OCI-LY1 (cell line): ENCODE data around the gene CA9.
A peak's percentile ranks its signal among the peaks of the same experiment; 100 is the strongest.

ENCODE experiments used
- H2AFZ ChIP-seq: fragments of 200-600 bp; sonication (generic), shearing (Covaris generic); 2 replicates; pipeline ENCODE4 v1.6.0; 2014; ENCODE audit warnings: antibody characterized with exemption, mild to moderate bottlenecking, low read length
- H3F3A ChIP-seq: fragments of 200-600 bp; sonication (generic), shearing (Covaris generic); 2 replicates; pipeline ENCODE4 v1.6.0; 2014; ENCODE audit warnings: mild to moderate bottlenecking, antibody characterized with exemption, low read length, moderate library complexity; ENCODE audit not compliant: insufficient read depth
- H3K27ac ChIP-seq: fragments of 200-600 bp; sonication (generic); 2 replicates; pipeline ENCODE4 v1.5.1; 2014; ENCODE audit warnings: low read length, mixed run types, mild to moderate bottlenecking, low read depth; ENCODE audit not compliant: poor library complexity, severe bottlenecking
- H3K27me3 ChIP-seq: fragments of 200-600 bp; sonication (generic); 2 replicates; pipeline ENCODE4 v1.6.0; 2014; ENCODE audit warnings: antibody characterized with exemption, mild to moderate bottlenecking, low read length, moderate library complexity; ENCODE audit not compliant: insufficient read depth
- H3K36me3 ChIP-seq: fragments of 200-600 bp; sonication (generic); 2 replicates; pipeline ENCODE4 v1.6.1; 2014; ENCODE audit warnings: mild to moderate bottlenecking, antibody characterized with exemption, low read length, moderate library complexity, mixed read lengths; ENCODE audit not compliant: insufficient read depth
- H3K4me1 ChIP-seq: fragments of 200-600 bp; sonication (generic); 2 replicates; pipeline ENCODE4 v1.5.1; 2014; ENCODE audit warnings: mild to moderate bottlenecking, low read length, moderate library complexity; ENCODE audit not compliant: insufficient read depth, severe bottlenecking
- H3K4me2 ChIP-seq: fragments of 200-600 bp; sonication (generic), shearing (Covaris generic); 2 replicates; pipeline ENCODE4 v1.6.1; 2014; ENCODE audit warnings: low read length
- H3K4me3 ChIP-seq: fragments of 200-600 bp; sonication (generic); 2 replicates; pipeline ENCODE4 v1.5.1; 2014; ENCODE audit warnings: low read length, low read depth, mild to moderate bottlenecking, mixed read lengths; ENCODE audit not compliant: poor library complexity, severe bottlenecking
- H3K79me2 ChIP-seq: fragments of 200-600 bp; shearing (Covaris generic); 2 replicates; pipeline ENCODE4 v1.6.1; 2016; ENCODE audit warnings: mixed run types, low read length, mixed read lengths; ENCODE audit not compliant: insufficient read depth
- H3K9ac ChIP-seq: fragments of 200-600 bp; sonication (generic), shearing (Covaris generic); 2 replicates; pipeline ENCODE4 v1.6.1; 2014; ENCODE audit warnings: mild to moderate bottlenecking, low read length, mixed read lengths
- H3K9me2 ChIP-seq: fragments of 200-600 bp; sonication (generic), shearing (Covaris generic); 2 replicates; pipeline ENCODE4 v1.6.1; 2014; ENCODE audit warnings: low read depth, mild to moderate bottlenecking, low read length, mixed read lengths
- H3K9me3 ChIP-seq: fragments of 200-600 bp; shearing (Covaris generic); 2 replicates; pipeline ENCODE4 v1.6.1; 2014; ENCODE audit warnings: low read length, mixed read lengths
- H4K20me1 ChIP-seq: fragments of 200-600 bp; sonication (generic), shearing (Covaris generic); 2 replicates; pipeline ENCODE4 v1.6.0; 2016; ENCODE audit warnings: mild to moderate bottlenecking, low read length; ENCODE audit not compliant: insufficient read depth
- EZH2 ChIP-seq: fragments of 200-600 bp; sonication (generic), shearing (Covaris generic); IDR thresholded peaks from 2 replicates; pipeline ENCODE4 v1.8.0; 2017; ENCODE audit warnings: borderline replicate concordance, mixed run types, mild to moderate bottlenecking, antibody characterized with exemption, low read length, moderate library complexity, mixed read lengths
- TF ChIP-seq, protein P1 (sequence below): fragments of 200-600 bp; sonication (generic), shearing (Covaris generic); IDR thresholded peaks from 2 replicates; pipeline ENCODE4 v1.5.1; 2017; ENCODE audit warnings: mild to moderate bottlenecking, antibody characterized with exemption, low read length, moderate library complexity, mixed read lengths

CA9 gene

GRCh38 chr9:35727676-35728040 lies 53.9 kb downstream of the CA9 start:
- H3K27me3 ChIP-seq: no peaks in the 10 kb centered on the region
- H4K20me1 ChIP-seq: no peaks in the 10 kb centered on the region
- no peaks in the 10 kb centered on the region for H3K9me2 ChIP-seq
- peak overlapping the region; percentile 94 for H3K4me2 ChIP-seq
- no peak for TF ChIP-seq EZH2
- no peak overlapping the region for H2AFZ ChIP-seq
- peaks cover 45% of the 10 kb centered on the region for H3K4me1 ChIP-seq
- H3K4me3 ChIP-seq: peak overlapping the region; percentile 96
- H3F3A ChIP-seq: no peaks in the 10 kb centered on the region
- peaks cover 28% of the 10 kb centered on the region for H3K79me2 ChIP-seq
- no peaks in the 10 kb centered on the region for H3K9me3 ChIP-seq
- peak overlapping the region; percentile 67 for H3K27ac ChIP-seq
- peaks cover 27% of the 10 kb centered on the region for H3K36me3 ChIP-seq
- peak overlapping the region; percentile 27; the same call in 1 of the 2 replicates for H3K9ac ChIP-seq

DNA sequence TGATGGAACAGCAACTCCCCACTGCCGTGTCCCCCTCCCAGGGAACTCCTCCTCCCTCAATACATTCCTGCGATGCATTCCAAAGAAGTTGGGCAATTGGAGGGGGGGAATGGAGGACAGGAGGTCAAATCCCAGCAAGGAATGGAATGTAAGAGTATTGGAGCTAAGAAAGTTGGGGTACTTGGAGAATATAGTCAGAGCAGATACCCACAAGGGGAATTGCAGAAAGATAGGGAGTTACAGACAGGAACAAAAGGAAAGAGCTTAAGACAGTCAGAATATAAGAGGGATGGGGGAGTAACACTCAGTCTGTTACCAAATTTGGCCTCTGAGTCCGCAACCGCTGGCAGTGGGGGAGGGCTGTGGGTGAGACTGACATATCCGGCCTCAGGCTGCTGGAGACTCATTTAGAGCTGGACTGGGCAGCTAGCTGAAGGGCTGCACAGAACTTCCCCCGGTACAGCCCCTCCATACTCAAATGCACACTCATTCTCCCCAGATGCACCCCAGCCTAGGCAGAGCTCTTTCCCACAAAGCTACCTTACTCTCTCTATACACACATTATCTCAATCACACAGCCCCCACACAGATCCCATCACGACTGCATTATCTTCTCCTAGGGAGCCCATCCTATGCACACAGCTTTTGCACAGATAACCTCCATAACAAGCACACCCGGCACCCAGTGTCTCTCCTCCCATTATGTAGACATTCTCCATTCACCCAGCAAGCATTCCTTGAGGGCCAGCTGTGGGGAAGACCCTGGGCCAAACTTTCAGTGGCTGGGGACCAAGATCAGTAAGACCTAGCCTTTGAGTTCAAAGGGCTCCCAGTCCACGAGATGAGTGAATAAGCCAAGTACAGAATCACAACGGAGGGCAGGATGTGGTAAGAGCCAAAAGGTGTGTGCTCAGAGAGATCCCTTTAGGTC lies 54.6 kb downstream of the CA9 start:
- Histone ChIP-seq H3K4me3 (peak overlapping the region; percentile 96), H3K9me3 (no peaks in the 10 kb centered on the region), H3K79me2 (peaks cover 28% of the 10 kb centered on the region), H3K4me2 (peak overlapping the region; percentile 94), H3K27me3 (no peaks in the 10 kb centered on the region), H3K4me1 (peaks cover 50% of the 10 kb centered on the region), H3K36me3 (peaks cover 23% of the 10 kb centered on the region), H3K9me2 (no peaks in the 10 kb centered on the region), H2AFZ (no peak overlapping the region), H3F3A (no peaks in the 10 kb centered on the region), H3K27ac (peak overlapping the region; percentile 67), H3K9ac (peak overlapping the region; percentile 27; the same call in 1 of the 2 replicates), H4K20me1 (no peaks in the 10 kb centered on the region)
- no peak for TF ChIP-seq EZH2
- TF ChIP-seq, protein P1, sequence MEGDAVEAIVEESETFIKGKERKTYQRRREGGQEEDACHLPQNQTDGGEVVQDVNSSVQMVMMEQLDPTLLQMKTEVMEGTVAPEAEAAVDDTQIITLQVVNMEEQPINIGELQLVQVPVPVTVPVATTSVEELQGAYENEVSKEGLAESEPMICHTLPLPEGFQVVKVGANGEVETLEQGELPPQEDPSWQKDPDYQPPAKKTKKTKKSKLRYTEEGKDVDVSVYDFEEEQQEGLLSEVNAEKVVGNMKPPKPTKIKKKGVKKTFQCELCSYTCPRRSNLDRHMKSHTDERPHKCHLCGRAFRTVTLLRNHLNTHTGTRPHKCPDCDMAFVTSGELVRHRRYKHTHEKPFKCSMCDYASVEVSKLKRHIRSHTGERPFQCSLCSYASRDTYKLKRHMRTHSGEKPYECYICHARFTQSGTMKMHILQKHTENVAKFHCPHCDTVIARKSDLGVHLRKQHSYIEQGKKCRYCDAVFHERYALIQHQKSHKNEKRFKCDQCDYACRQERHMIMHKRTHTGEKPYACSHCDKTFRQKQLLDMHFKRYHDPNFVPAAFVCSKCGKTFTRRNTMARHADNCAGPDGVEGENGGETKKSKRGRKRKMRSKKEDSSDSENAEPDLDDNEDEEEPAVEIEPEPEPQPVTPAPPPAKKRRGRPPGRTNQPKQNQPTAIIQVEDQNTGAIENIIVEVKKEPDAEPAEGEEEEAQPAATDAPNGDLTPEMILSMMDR: no peak

GRCh38 chr9:35729101-35729500 lies 55.4 kb downstream of the CA9 start:
- Histone ChIP-seq H2AFZ (no peak overlapping the region), H3K9me2 (no peaks in the 10 kb centered on the region), H3K36me3 (peaks cover 15% of the 10 kb centered on the region), H3K4me3 (peak overlapping the region; percentile 96), H3K27ac (peak overlapping the region; percentile 67), H3K4me2 (peak overlapping the region; percentile 94), H3F3A (no peaks in the 10 kb centered on the region), H3K4me1 (peaks cover 56% of the 10 kb centered on the region), H3K27me3 (no peaks in the 10 kb centered on the region), H3K79me2 (peaks cover 28% of the 10 kb centered on the region), H4K20me1 (no peaks in the 10 kb centered on the region), H3K9me3 (no peaks in the 10 kb centered on the region), H3K9ac (peak overlapping the region; percentile 27; the same call in 1 of the 2 replicates)
- TF ChIP-seq, protein P1: no peak
- TF ChIP-seq EZH2: no peak
